Body of pancreas (tissue), 4 donors: Measurements from ENCODE around the gene TAF1C. TPM values are rescaled to one million over a fixed set of nuclear protein-coding genes. Genes with fewer than 3 reads are reported as not detected.

Experiments
- ATAC-seq: fragments of 150-250 bp; one replicate; pipeline ENCODE4 v1.9.1; 2016
- DNase-seq, 4 donors: peaks; one replicate each; pipeline ENCODE4 v3.0.0-alpha.2; 2019
- H3K27ac ChIP-seq, 4 donors: fragments of 200-600 bp; sonication (generic); 1 replicate in 3 of 4; 2 replicates in 1 of 4; pipeline versions ENCODE4 v1.5.1 to v1.6.1; 2016 to 2019; ENCODE audit warnings: mild to moderate bottlenecking in 1 of 4, mixed read lengths in 1 of 4, moderate library complexity in 1 of 4
- H3K27me3 ChIP-seq, 2 donors: fragments of 200-600 bp; sonication (generic); one replicate each; pipeline ENCODE4 v1.6.0; 2016; ENCODE audit warnings: mild to moderate bottlenecking in 1 of 2
- H3K36me3 ChIP-seq, 2 donors: fragments of 200-600 bp; sonication (generic); replicated peaks in 1 of 2; 2 replicates each; pipeline ENCODE4 v1.5.1; 2016; ENCODE audit warnings: low read depth in 2 of 2; ENCODE audit not compliant: insufficient read depth in 1 of 2
- H3K4me1 ChIP-seq: fragments of 200-600 bp; sonication (generic); one replicate; pipeline ENCODE4 v1.6.0; 2016
- H3K4me3 ChIP-seq, 2 donors: fragments of 200-600 bp; sonication (generic); 1 replicate in 1 of 2; 2 replicates in 1 of 2; pipeline ENCODE4 v1.5.1; 2016 to 2019
- H3K9me3 ChIP-seq, 3 donors: fragments of 200-600 bp; sonication (generic); 1 replicate in 2 of 3; 2 replicates in 1 of 3; pipeline ENCODE4 v1.5.1; 2016
- CTCF ChIP-seq, 7 experiments: fragments of 450-650 bp in 4 of 7; fragments of 200-600 bp in 3 of 7; sonication (generic) in 3 of 7; IDR thresholded peaks; one replicate each; pipeline ENCODE4 v1.5.1; 2016 to 2019; ENCODE audit warnings: antibody characterized with exemption in 7 of 7
- POLR2A ChIP-seq, 3 donors: fragments of 450-650 bp; IDR thresholded peaks; one replicate each; pipeline ENCODE4 v1.6.1; 2016; ENCODE audit warnings: antibody characterized with exemption in 3 of 3, mild to moderate bottlenecking in 2 of 3
- WGBS, 2 donors: methylation state at CpG; one replicate each; pipeline ENCODE4 v1.1.5; 2017; 5-methylcytosine and 5-hydroxymethylcytosine counted together
- intact Hi-C: fragments of 100-400 bp; cut with DNase I; formaldehyde crosslinking; loops from one replicate; pipeline ENCODE4 v1.15.1; 2023
- total RNA-seq, 2 donors: library from RNA; depleted of rRNA; stranded (reverse); fragments of >200 nt; gene quantifications; one replicate each; pipeline ENCODE4 v1.1.0, GENCODE V29; 2016

TAF1C gene
- total RNA-seq, 2 donors from 2014 or later: 33.5 to 80.8 TPM

GRCh38 chr16:84190731-84191388 is 4.0 kb upstream of the TAF1C start, which contains the start of gene ADAD2:
TSS of gene ADAD2 (plus strand) at chr16:84191157. CDS start at chr16:84191231, 74 bp downstream.
- Histone ChIP-seq H3K9me3 (no peaks in the 10 kb centered on the region), H3K4me1 (peaks cover 9% of the 10 kb centered on the region), H3K27me3 (no peaks in the 10 kb centered on the region), H3K27ac (no peak within 1 kb of the TSS), H3K36me3 (no peaks in the 10 kb centered on the region), H3K4me3 (no peak within 1 kb of the TSS)
- no peak for ATAC-seq
- DNase-seq: no peak
- WGBS, 2 donors: 81 to 86% methylated on average over 6 to 47 of the region's 47 CpGs
- no peak for TF ChIP-seq POLR2A (IDR thresholded peaks at IDR 0.05)
- no peak for TF ChIP-seq CTCF (IDR thresholded peaks at IDR 0.05)
- intact Hi-C loops: loop anchor here (10.0 kb wide), 1 partner anchor 226 kb away; the partner anchor contains the start of gene NECAB2

DNA sequence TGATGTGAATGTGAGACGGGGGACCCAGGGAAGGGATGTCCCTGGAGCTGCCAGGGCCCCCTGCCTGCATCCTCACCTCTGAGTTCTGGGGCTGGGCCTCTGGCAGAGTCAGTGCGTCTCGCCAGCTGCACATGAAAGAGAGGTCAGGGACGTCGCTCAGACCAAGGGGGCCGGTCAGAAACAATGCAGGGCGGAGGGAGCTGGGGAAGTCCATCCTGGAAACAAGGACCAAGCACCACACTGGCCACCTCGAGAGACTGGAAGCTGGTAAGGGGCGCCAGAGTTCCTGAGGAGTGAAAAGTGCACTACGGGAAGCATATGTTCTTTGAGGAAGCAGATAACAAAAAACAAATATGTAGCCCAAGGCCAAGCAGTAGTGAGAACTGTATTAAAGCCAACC is 2.1 kb downstream of the TAF1C start:
- WGBS, 2 donors: 53 to 56% methylated on average over 9 of the region's 10 CpGs
- intact Hi-C loops: loop anchor here (5.0 to 10.0 kb wide), 2 partner anchors 37 to 100 kb away; partner anchors contain the start of genes DNAAF1 and HSDL1
- H3K27ac ChIP-seq: peak overlapping the region in 3 of 4 donors; percentile 11 to 49 (median 37)

DNA sequence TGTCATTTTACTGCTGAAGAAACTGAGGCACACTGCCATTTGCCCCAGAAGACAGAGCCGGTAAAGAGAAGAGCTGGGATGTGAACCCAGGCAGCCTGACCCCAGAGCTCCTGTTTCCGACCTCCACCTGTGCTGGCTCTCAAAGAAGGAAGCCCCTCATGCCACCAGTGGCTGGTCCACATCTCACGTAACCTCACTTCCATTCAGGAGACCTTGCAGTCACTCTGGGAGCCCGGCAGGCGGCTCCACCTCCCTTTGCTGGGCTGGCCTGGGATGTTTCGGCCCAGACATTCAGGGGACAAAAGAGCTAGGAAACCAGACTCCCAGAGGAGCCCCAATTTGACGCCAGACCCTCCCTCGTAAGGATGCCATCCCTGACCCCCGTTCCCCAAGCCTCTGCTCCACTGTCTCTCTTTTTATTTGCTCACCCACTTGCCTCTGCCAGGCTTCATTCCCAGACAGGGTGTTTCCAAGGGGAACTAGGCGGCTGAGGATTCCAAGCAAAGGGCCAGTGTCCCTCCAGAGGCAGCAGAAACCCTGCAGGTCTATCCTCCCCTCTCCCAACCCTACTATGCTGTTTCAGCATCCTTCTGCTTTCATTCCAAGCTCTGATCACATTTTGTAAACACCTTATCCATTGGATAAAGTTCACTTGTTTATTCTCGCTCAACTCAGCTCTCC is 2.8 kb downstream of the TAF1C start:
- peaks cover 0 to 16% of the 10 kb centered on the region in 2 donors for H3K36me3 ChIP-seq
- H3K27me3 ChIP-seq: no peaks in the 10 kb centered on the region
- ATAC-seq: no peak
- H3K4me1 ChIP-seq: peaks cover 34% of the 10 kb centered on the region
- WGBS, 2 donors: 71 to 76% methylated on average over 6 to 11 of the region's 11 CpGs
- H3K9me3 ChIP-seq: no peaks in the 10 kb centered on the region
- H3K27ac ChIP-seq: peak overlapping the region in 3 of 4 donors; percentile 11 to 49 (median 37)
- intact Hi-C loops: loop anchor here (5.0 to 10.0 kb wide), 2 partner anchors 37 to 99 kb away; partner anchors contain the start of genes DNAAF1 and HSDL1
- H3K4me3 ChIP-seq: no peak overlapping the region
- no peak for TF ChIP-seq POLR2A (IDR thresholded peaks at IDR 0.05)
- no peak for TF ChIP-seq CTCF (IDR thresholded peaks at IDR 0.05)
- no peak for DNase-seq

More for the DNA sequence above, 2.1 kb downstream of the TAF1C start:
- peaks cover 0 to 14% of the 10 kb centered on the region in 2 donors for H3K36me3 ChIP-seq
- no peaks in the 10 kb centered on the region for H3K27me3 ChIP-seq
- ATAC-seq (peak; percentile 20), DNase-seq (peak in 1 of 4 donors; percentile 30)
- no peak for TF ChIP-seq POLR2A (IDR thresholded peaks at IDR 0.05)
- no peak for TF ChIP-seq CTCF (IDR thresholded peaks at IDR 0.05)
- H3K9me3 ChIP-seq: no peaks in the 10 kb centered on the region
- peaks cover 34% of the 10 kb centered on the region for H3K4me1 ChIP-seq
- H3K4me3 ChIP-seq: no peak overlapping the region

- H3K9me3 ChIP-seq: no peaks in the 10 kb centered on the region
- H3K27ac ChIP-seq: peak overlapping the region in 1 of 4 donors; percentile 20
- TF ChIP-seq CTCF (IDR thresholded peaks at IDR 0.05) (no peak), POLR2A (IDR thresholded peaks at IDR 0.05) (no peak)
- H3K4me1 ChIP-seq: peaks cover 34% of the 10 kb centered on the region
- intact Hi-C loops: loop anchor here (5.0 to 10.0 kb wide), 2 partner anchors 36 to 99 kb away; partner anchors contain the start of genes DNAAF1 and HSDL1
- DNase-seq (no peak), ATAC-seq (no peak)
- peaks cover 0 to 20% of the 10 kb centered on the region in 2 donors for H3K36me3 ChIP-seq
- H3K4me3 ChIP-seq: no peak overlapping the region
- 84 to 90% methylated on average over 5 of the region's 5 CpGs for WGBS, 2 donors
- no peaks in the 10 kb centered on the region for H3K27me3 ChIP-seq
Observed at GRCh38 chr16:84183572-84183875, 3.3 kb downstream of the TAF1C start.
